HG02973 (cell line): ENCODE data around the gene PKN3.
A peak's percentile ranks its signal among the peaks of the same experiment; 100 is the strongest.

Experiments used
- ATAC-seq: cut with Tn5 transposase; IDR thresholded peaks from one replicate; pipeline ENCODE4 v1.9.1; 2021; ENCODE audit warnings: moderate library complexity; ENCODE audit not compliant: unreplicated experiment

PKN3 gene

DNA sequence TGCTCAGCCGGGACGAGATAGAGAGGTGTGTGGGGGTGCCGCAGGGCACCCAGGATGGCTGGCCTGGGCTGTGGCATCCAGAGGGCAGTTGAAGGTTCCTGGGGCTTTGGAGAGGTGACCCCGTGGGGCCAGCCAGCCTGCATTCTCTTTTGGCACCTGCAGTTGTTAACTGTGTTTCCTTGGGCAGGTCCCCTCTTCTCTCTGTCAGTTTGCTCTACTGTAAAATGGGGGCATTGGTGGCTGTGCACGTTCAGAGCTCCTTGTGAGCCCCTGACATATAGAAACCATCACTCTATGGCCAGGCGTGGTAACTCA lies 13.1 kb downstream of the PKN3 start:
- no peak for ATAC-seq

DNA sequence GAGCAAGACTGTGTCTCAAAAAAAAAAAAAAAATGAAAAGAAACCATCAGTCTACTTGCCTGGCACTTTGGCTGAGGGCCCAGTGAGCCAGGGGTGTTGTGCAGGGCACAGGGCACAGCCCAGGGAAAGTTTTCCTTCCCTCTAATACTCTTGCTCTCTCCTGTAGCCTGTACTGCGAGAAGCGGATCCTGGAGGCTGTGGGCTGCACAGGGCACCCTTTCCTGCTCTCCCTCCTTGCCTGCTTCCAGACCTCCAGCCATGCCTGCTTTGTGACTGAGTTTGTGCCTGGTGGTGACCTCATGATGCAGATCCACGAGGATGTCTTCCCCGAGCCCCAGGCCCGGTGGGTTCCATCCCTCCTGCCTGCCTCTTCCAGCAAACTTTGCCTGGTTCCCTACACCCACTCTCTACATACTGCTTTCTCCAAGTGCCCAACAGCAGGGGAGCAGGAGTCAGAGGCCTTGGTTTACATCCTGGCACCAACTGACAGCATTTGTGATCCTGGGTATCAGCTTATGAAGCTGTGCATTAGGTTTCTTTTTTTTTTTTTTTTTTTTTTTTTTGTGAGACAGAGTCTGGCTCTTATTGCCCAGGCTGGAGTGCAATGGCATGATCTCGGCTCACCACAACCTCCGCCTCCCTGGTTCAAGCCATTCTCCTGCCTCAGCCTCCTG lies 14.4 kb downstream of the PKN3 start:
- ATAC-seq, result no peak

DNA sequence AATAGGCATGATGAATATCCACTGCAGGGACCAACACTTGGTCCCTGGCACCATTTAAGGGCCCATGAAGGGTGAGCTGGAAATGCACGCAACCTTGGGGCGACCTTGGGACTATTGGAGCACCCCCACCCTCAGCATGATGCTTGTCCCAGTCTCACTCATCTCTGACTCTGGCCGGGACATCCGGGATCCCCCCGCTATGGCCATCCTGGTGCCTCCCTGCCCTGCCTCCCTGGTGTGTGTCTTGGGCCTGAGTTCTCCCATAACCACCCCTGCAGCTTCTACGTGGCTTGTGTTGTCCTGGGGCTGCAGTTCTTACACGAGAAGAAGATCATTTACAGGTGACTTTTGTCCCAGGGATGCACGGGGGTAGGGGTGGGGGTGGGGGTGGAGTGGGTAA lies 15.7 kb downstream of the PKN3 start:
- no peak for ATAC-seq

DNA sequence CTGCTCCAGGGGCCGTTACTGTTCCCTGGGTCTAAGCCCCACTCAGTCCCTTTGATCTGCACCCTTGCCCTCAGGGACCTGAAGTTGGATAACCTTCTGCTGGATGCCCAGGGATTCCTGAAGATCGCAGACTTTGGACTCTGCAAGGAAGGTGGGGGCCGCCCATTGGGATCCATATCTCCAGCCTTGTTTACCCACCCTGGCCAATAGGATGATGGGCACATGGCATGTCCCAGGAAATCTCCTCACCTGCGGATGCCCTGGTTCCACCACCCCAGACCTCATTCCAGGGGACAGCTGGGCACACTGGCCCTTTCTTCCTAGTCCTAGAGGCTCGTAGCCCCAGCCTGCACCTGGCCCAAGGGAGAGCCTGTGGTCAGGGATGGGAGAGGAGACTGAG lies 16.2 kb downstream of the PKN3 start:
- ATAC-seq, result no peak

DNA sequence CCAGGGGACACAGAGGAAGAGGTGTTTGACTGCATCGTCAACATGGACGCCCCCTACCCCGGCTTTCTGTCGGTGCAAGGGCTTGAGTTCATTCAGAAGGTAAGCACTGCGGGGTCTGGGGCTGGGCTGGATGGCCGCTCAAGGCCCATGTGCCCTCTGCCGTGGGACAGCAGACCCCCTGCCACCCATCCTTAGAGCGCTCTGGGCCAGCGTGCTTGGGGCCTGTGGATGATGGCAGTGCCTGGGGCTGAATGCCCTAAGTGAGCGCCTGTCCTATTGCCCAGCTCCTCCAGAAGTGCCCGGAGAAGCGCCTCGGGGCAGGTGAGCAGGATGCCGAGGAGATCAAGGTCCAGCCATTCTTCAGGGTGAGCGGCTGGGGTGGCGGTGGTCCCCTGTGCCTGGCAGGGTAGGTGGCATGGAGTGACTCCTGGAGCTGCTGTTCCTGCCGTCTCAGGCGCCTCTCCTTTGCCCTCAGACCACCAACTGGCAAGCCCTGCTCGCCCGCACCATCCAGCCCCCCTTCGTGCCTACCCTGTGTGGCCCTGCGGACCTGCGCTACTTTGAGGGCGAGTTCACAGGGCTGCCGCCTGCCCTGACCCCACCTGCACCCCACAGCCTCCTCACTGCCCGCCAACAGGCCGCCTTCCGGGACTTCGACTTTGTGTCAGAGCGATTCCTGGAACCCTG lies 17.8 kb downstream of the PKN3 start:
- no peak for ATAC-seq

DNA sequence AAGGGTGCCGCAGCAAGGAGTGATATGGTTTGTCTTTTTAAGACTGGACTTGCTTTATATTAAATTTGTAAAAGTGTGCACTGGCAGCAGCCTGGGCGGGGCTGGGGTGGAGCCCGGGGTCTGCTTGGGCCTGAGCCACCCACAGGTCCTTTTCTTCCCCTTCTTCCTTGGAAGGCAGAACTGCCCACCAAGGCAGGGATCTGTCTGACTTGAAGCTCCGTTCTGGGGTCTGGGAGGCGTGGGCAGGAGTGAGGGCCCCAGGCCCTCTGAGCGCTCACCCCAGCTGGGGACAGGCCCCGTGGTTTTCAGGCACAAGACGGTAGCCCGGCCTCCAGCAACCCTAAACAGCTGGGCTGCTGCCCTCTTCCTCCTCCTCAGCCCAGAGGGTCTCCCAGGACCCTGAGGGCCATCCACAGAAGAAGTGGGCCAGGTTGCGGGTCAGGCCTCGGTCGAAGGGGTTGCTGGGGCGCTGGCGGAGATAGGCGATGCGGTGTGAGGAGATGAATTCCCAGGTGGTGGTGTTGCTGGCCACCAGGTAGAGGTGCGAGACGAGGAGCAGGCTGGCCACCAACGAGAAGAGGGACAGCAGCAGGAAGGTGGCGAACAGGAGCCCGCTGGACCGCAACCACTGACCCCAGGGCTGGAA lies 18.7 kb downstream of the PKN3 start:
- no peak for ATAC-seq

DNA sequence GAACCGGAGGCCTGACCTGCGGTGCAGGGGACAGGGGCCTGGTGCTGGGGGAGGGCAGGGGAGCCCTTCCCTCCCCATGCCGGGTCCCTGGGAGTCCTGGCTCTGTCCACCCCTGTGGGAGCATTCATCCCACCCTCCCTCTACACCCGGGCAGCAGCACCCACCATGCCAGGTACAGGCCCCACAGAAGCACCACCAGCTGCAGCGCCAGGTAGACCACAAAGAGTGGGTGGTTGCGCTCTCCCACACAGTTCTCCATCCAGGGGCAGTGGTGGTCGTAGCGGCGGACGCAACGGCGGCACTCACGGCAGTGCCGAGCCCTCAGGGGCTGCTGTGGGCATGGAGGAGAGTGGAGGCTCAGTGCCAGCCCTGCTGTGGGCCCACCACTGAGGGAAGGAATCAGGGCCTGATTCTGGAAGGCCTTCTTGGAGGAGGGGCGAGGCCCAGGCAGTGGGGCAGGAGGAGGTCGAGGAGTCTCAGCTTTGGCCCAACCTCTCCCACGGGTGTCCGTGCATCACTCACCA lies 19.2 kb downstream of the PKN3 start:
- ATAC-seq, result no peak

DNA sequence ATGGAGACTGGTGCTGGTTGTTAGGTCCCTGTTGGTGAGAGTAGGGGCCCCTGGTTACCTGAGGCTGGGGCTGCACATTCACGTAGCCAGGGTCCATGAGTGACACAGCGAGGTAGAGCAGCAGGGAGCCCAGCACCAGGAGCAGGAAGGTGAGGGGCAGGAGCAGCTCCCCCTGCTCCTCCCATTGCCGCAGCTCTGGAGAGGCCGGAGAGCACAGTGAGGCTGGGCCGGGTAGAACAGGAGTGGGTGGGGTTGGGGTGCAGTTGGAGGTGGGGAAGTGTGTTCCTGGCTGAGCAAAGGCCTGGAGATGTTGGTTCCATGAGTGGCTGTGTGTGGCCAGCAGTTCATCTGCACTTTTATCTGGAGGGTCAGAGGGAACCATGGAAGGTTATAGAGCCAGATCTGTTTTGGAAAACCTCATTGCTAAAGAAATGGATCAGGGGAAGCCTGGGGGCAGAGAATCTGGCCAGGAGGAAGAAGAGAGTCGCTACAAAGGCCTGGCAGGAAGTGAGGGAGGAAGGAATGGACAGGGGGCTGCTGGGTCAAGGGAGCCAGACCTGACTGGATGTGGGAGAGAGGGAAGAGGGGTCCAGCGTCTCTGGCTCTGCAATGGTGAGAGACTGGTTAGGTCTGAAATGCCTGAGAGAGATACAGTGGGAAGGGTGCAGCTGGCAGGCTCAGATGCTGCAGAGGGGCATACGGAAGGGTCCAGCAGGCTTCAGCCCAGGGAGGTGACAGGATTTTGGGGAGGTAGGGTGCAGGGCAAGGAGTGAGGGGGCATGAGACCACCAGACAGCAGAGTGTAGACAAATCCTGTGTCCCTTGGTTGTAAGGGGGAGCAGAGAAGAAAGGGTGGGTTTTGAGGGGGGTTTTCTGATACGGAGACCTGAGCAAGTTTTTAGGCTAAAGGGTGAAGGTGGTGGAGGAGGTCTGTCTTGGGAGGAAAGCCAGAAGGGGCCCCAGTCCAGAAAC lies 20.4 kb downstream of the PKN3 start:
- ATAC-seq, result no peak

DNA sequence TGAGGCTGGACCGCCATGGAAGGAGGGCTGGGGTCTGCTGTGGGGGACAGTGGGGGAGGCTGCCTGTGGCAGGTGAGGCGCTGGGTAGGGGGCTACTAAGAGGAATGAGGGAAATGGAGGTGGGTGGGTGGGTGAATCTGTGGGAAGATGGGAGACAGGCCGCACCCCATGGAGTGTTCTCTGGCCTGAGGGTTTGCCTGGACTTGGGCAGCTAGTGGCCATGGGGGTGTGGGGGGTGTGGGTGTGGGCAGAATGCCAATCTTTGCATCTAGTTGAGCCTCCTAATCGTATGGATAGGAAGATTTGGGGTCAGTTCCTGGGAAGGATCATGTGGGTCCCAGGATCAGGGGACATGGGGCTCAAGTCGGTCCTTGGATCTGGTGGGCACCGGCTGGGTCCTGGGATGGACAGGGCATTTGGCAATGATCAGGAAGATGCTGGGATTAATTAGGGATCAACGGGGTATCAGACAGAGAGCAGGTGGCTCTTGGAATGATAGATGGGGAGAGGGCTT lies 21.1 kb downstream of the PKN3 start:
- no peak for ATAC-seq

DNA sequence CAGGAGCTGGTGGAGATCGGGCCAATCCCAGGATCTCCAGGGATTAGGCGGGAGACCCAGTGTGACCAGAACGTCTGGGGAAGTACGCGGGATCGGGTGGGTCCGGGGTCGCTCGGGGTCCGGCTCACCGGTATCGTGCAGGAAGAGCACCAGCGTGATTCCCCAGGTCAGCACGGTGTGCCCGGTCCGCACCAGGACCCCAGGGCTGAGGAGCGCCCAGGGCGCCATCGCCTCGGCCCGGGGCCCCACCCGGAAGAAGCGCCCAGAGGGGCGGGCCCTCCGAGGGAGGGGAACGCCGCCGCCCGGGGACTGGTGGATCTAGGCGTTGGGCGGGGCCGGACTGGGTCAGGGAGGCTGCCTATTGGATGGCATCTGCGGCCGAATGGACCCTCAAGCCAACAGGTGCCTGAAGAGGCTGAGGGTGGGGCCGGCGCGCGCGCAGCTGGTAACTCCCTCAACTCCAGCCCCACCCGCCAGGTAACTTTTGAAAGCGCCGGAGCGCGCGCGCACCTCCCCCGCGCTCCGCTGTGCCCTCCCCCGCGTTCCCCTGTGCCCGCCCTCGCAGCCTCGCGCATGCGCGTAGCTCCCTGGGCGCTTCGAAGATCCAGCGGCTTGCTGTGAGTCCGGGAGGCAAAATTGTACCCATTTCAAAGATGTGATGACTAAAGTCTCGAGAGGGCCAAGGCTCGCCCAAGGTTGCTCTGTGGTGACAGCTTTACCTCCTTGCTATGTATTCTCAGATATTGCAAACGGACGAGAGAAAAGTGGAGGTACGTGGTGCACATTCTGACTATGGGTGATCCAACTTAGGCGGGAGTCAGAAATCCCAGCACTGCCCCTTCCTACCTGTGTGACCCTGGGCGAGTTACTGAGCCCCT lies 21.8 kb downstream of the PKN3 start, which contains the start of gene ZDHHC12:
Gene ZDHHC12, minus strand, starts transcription at position 262 of the 878 bp plus-strand sequence. Its CDS starts 34 bp downstream, at position 228.
- ATAC-seq, result peak; percentile 88

DNA sequence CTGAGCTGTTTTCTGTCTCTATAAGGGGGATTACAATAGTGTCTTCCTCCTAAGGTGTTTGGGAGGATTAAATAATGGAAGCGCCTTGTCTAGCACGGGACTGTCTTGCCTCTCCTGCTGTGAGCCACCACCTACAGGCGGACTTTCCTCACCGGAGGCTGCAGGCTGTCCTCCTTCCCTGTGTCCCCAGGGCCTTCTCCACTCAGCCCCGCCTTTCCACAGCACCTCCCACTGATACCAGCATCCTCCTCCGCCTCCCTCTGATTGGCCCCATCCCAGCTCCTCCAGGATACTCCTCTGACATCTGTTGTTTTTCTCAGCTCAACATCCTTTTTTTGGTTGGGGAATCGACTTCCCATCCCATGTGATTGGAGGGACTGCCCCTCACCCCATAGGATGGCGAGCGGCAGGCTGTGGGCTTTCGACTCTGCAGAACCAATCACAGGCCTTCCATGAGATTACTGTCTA lies 22.5 kb downstream of the PKN3 start:
- no peak for ATAC-seq

DNA sequence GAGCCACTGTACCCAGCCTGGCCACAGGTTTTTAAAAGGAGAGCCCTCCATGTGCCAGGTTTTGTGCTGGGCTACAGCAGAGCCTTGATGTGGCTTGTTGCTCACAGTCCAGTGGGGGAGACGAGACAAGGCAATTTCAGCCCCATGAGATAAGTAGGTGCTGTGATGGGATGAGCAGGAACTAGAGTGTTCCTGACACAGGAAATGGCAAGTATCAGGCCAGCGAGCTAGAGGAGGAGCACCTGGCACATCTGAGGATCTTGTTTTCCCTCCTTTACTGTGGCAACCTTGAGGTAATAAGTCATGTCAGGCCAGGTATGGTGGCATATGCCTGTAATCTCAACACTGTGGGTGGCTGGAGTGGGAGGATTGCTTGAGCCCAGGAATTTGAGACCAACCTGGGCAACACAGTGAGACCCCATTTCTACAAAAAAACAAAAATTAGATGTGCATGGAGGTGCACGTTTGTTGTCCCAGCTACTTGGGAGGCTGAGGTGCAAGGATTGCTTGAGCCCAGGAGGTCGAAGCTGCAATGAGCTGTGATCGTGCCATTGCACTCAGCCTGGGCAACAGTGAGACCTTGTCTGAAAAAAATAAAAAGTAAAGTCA lies 25.4 kb downstream of the PKN3 start:
- ATAC-seq, result no peak

DNA sequence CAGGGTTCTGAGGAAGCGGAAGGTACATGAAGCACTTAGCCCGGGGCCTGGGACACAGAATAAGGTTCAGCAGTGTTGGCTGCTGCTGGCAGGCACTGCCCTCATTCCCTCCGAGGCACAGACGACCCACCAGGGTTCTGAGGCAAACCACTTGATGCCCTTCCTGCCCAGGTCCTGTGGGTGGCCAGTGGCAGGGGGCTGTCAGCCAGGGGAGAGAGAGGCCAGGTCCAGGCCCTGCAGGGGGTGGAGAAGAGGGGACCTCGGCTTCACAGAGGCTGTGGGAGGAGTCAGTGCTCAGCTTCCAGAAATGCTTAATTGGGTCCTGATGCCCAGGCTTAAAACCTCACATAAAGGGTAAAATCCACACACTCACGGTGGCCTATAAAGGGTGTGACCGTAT lies 26.0 kb downstream of the PKN3 start:
- no peak for ATAC-seq

DNA sequence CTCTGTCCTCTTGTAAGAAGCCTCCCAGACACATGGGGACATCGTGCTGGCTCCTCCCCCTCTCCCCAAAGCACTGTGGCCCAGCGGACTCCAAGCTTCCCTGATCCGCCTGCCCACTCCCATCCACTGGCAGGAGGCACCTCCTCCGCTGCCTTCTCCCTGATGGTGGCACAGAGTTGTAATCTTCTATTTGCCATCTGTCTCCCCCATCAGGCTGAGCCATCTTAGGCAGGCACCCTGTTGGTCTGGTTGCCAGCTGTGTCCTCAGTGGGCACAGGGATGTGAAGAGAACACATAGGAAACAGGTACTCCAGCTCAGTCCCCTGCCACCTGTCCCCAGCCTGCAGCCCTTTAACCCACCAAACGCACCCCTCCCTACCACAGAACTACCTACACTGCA lies 27.0 kb downstream of the PKN3 start:
- ATAC-seq, result no peak

DNA sequence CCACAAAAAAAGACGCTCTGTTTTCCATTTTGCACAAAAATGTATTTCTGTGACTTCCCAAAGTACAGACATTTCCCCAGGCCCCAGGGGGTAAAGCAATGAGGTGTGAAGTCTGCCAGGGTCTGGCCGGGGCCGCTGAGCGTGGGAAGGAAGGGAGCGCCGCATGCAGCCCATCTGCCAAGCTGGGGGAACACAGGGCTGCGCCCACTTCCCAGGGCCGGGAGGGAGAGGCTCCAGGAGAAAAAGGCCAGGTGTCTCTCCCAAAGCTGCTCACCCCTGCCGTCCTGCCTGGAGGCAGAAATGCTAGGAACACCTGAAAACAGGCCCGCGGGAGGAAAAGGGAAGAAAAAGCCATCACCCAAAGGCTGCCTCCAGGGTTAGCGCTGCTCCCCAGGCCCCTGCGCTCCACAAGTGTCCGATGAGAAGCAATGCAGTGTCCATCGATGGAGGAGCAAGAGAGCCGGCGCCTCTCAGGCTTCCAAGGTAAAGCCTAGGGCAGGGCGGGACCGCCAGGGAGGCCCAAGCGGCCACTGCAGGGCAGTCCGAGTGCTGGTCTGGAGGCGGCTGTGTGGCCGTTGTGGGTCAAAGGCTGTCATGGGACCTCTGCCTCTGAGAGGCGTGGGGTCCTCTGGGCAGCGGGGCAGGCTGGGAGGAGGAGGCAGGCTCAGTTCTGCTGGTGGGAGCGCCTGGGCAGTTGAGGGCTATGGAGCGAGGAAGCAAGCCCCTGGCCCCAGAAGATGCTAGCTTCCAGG lies 27.6 kb downstream of the PKN3 start:
- no peak for ATAC-seq

DNA sequence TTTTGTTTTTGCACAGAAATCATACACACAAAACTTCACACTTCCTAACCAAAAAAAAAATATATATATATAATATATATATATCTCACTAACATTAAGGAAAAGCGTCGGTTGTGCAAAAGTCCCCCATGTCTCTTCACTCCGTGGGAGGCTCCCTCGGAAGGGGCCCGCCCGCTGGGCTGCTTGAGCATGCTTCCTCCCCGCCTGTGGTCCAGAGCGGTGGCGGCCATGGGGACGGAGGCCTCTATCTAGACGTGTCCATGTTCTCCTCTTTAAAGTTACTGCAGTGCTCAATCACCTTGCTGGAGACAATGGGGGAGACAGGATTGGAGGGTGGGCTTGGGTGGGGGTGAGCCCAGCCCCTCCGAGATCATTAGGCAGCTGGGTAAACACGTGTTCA lies 28.8 kb downstream of the PKN3 start:
- ATAC-seq, result no peak

DNA sequence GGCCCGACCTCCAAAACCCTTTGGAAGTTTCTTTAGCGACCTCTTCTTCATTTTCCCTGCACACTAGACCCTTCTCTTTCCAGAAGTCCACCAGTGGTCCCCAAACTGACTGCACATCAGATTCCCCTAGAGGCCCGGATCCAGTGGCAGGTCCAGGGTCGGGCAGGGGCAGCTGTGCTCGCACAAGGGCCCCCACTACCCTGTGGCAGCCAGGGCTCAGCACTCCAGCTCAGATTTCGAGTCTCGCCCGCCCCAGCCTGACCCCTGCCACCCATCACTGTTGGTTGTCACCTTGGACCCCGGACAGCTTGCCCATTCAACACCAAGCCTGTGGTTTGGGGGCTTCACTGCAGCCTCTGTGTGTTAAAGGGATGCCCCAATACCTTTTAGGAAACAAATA lies 29.4 kb downstream of the PKN3 start:
- ATAC-seq, result no peak

DNA sequence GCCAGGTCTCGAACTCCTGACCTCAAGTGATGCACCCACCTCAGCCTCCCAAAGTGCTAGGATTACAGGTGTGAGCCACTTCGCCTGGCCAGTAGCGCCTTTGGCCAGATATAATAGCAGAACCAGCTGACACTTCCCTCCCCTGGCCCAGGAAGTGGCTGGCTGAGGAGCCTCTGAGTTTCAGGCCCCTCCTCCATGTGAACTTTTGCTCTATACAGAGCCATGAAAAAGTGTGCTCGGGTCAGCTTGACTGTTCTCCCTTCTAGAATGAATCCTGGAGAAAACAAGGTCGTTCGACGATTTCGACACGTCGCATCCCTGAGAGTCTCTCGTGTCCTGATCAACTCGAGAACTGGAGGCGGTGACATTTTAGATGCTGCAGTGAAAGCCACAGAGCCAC lies 30.3 kb downstream of the PKN3 start:
- no peak for ATAC-seq

DNA sequence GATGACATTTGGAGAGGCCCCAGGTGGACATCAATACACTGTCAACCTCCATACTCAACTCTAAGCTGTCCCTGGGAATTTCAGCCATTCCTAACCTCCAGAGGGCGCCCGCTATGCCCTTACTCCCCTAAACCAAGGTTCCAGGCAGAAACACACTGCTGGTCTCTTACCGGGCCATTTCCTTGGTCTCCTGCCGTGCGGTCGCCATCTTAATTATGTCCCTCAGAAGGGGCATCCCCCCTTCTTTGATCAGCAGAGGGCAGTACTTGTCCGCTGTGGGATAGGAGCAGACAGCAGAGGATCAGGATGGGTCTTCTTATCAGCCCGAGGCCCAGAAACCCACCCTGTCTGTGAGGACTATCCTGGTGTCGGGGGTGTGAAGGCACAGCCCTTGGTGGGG lies 31.0 kb downstream of the PKN3 start:
- ATAC-seq, result no peak
